ENCODE results near the gene SETD7. TPM values are rescaled to one million over a fixed set of nuclear protein-coding genes. Genes with fewer than 3 reads are reported as not detected.

SETD7 gene
- total RNA-seq, 4 donors from 2014 or later, result 9.3 to 37.1 (median 16.0) TPM

GRCh38 chr4:139599594-139600374 lies 43.8 kb upstream of the SETD7 start:
- DNase-seq, result no peak
- Histone ChIP-seq H3K27me3 (no peaks in the 10 kb centered on the region), H3K9me3 (no peaks in the 10 kb centered on the region), H3K4me1 (no peaks in the 10 kb centered on the region), H3K4me3 (no peak overlapping the region), H3K27ac (no peak overlapping the region), H3K36me3 (no peaks in the 10 kb centered on the region)
- TF ChIP-seq CTCF (IDR thresholded peaks at IDR 0.05), result no peak

- H3K9me3 ChIP-seq, result no peaks in the 10 kb centered on the region
- TF ChIP-seq POLR2A (IDR thresholded peaks at IDR 0.05) (no peak), CTCF (IDR thresholded peaks at IDR 0.05) (no peak)
- H3K4me1 ChIP-seq, result no peaks in the 10 kb centered on the region
- no peak for DNase-seq
- H3K27ac ChIP-seq, result no peak overlapping the region
- H3K4me3 ChIP-seq, result no peak overlapping the region
- no peaks in the 10 kb centered on the region for H3K27me3 ChIP-seq
- H3K36me3 ChIP-seq, result no peaks in the 10 kb centered on the region
Measured at GRCh38 chr4:139599076-139599475, 43.1 kb upstream of the SETD7 start.

- no peaks in the 10 kb centered on the region for H3K9me3 ChIP-seq
- TF ChIP-seq CTCF (IDR thresholded peaks at IDR 0.05), result no peak
- TF ChIP-seq POLR2A (IDR thresholded peaks at IDR 0.05), result no peak
- H3K27me3 ChIP-seq, result no peaks in the 10 kb centered on the region
- DNase-seq, result no peak
- H3K27ac ChIP-seq, result no peak overlapping the region
- no peak overlapping the region for H3K4me3 ChIP-seq
- no peaks in the 10 kb centered on the region for H3K36me3 ChIP-seq
- H3K4me1 ChIP-seq, result no peaks in the 10 kb centered on the region
Measured at GRCh38 chr4:139596684-139597279, 40.8 kb upstream of the SETD7 start.

GRCh38 chr4:139596034-139596683 lies 40.1 kb upstream of the SETD7 start:
- no peaks in the 10 kb centered on the region for H3K9me3 ChIP-seq
- TF ChIP-seq CTCF (IDR thresholded peaks at IDR 0.05), result no peak
- TF ChIP-seq POLR2A (IDR thresholded peaks at IDR 0.05), result no peak
- H3K27me3 ChIP-seq, result no peaks in the 10 kb centered on the region
- no peak overlapping the region for H3K27ac ChIP-seq
- H3K4me3 ChIP-seq, result no peak overlapping the region
- DNase-seq, result no peak
- H3K36me3 ChIP-seq, result no peaks in the 10 kb centered on the region
- no peaks in the 10 kb centered on the region for H3K4me1 ChIP-seq

- TF ChIP-seq CTCF (IDR thresholded peaks at IDR 0.05), result no peak
- no peak for TF ChIP-seq POLR2A (IDR thresholded peaks at IDR 0.05)
- no peak overlapping the region for H3K27ac ChIP-seq
- no peaks in the 10 kb centered on the region for H3K36me3 ChIP-seq
- DNase-seq, result no peak
- H3K4me1 ChIP-seq, result no peaks in the 10 kb centered on the region
- H3K27me3 ChIP-seq, result no peaks in the 10 kb centered on the region
- no peaks in the 10 kb centered on the region for H3K9me3 ChIP-seq
- no peak overlapping the region for H3K4me3 ChIP-seq
Measured at GRCh38 chr4:139594591-139595185, 38.7 kb upstream of the SETD7 start.

All from Peyer's patch (tissue), 4 donors.